H1 (cell line): ENCODE measurements around the gene LRP5. TPM values are rescaled to one million over a fixed set of nuclear protein-coding genes. Genes with fewer than 3 reads are reported as not detected.

Source experiments
- CTCF ChIA-PET: fragments of 300-600 bp; sonication (Branson Sonifier 250); formaldehyde crosslinking; loops from one replicate; lab custom pipeline; 2021; ENCODE audit not compliant: partially characterized antibody; lab: Charles Lee
- POLR2A ChIA-PET: fragments of 300-600 bp; sonication (Branson Sonifier 250); formaldehyde crosslinking; loops from one replicate; lab custom pipeline; 2021; ENCODE audit warnings: inconsistent platforms; ENCODE audit not compliant: partially characterized antibody; lab: Charles Lee
- DNase-seq, 2 experiments: peaks; one replicate each; pipeline versions ENCODE4 v3.0.0 to v3.0.0-alpha.2; 2010 to 2022; ENCODE audit warnings: low spot score in 2 of 2, low read depth in 1 of 2, mixed read lengths in 1 of 2
- FAIRE-seq: peaks from 2 replicates; lab custom pipeline; 2011; peaks lifted over from hg19 to GRCh38; lab: Jason Lieb, UNC
- H2AFZ ChIP-seq: 2 replicates; pipeline ENCODE4 v1.8.1; 2012; ENCODE audit warnings: low read length, inconsistent platforms
- H2AK5ac ChIP-seq: 2 replicates; pipeline ENCODE4 v1.6.1; 2013; ENCODE audit warnings: low read depth, low read length
- H2BK120ac ChIP-seq: replicated peaks from 2 replicates; pipeline ENCODE3; 2013; ENCODE audit warnings: low read depth, low read length, inconsistent platforms
- H2BK12ac ChIP-seq: 2 replicates; pipeline ENCODE4 v1.6.1; 2013; ENCODE audit warnings: low read depth, low read length
- H2BK15ac ChIP-seq: 2 replicates; pipeline ENCODE4 v1.6.1; 2013; ENCODE audit warnings: low read length
- H2BK20ac ChIP-seq: 2 replicates; pipeline ENCODE4 v1.6.1; 2013; ENCODE audit warnings: low read length
- H2BK5ac ChIP-seq: 2 replicates; pipeline ENCODE4 v1.6.1; 2013; ENCODE audit warnings: low read depth, low read length
- H3K14ac ChIP-seq: 2 replicates; pipeline ENCODE4 v1.6.1; 2013; ENCODE audit warnings: inconsistent platforms; ENCODE audit not compliant: insufficient read length
- H3K18ac ChIP-seq: 2 replicates; pipeline ENCODE4 v1.6.1; 2013; ENCODE audit warnings: low read length; ENCODE audit errors: extremely low read depth
- H3K23ac ChIP-seq: 2 replicates; pipeline ENCODE4 v1.6.1; 2013; ENCODE audit warnings: inconsistent platforms; ENCODE audit not compliant: insufficient read length
- H3K23me2 ChIP-seq: 2 replicates; pipeline ENCODE4 v1.6.1; 2013; ENCODE audit warnings: low read depth, low read length
- H3K27ac ChIP-seq: 2 replicates; pipeline ENCODE4 v1.6.1; 2011; ENCODE audit warnings: low read depth, low read length, inconsistent platforms
- H3K27me3 ChIP-seq, 4 experiments: replicated peaks in 1 of 4; 1 replicate in 1 of 4; 2 replicates in 3 of 4; pipeline versions ENCODE4 v1.6.1 to v1.8.1; 2011 to 2013; ENCODE audit warnings: low read length in 3 of 4, mild to moderate bottlenecking in 3 of 4, inconsistent platforms in 2 of 4, mixed read lengths in 2 of 4, moderate library complexity in 1 of 4; ENCODE audit not compliant: control insufficient read depth in 3 of 4, insufficient read depth in 3 of 4; ENCODE audit errors: extremely low read depth in 1 of 4
- H3K36me3 ChIP-seq, 4 experiments: 2 replicates each; pipeline versions ENCODE4 v1.6.1 to v1.8.1; 2011 to 2013; ENCODE audit warnings: mild to moderate bottlenecking in 4 of 4, low read length in 3 of 4, moderate library complexity in 2 of 4, control low read depth in 1 of 4, inconsistent platforms in 1 of 4; ENCODE audit not compliant: insufficient read depth in 4 of 4, control insufficient read depth in 2 of 4
- H3K4ac ChIP-seq: replicated peaks from 2 replicates; pipeline ENCODE3; 2013; ENCODE audit warnings: low read length, low read depth, mixed read lengths, inconsistent platforms; ENCODE audit not compliant: insufficient read length
- H3K4me1 ChIP-seq, 4 experiments: replicated peaks in 1 of 4; 1 replicate in 1 of 4; 2 replicates in 3 of 4; pipeline versions ENCODE4 v1.6.1 to v1.8.1; 2011 to 2013; ENCODE audit warnings: low read length in 3 of 4, inconsistent platforms in 2 of 4, mixed read lengths in 1 of 4; ENCODE audit not compliant: insufficient read depth in 4 of 4, control insufficient read depth in 3 of 4
- H3K4me2 ChIP-seq, 2 experiments: 2 replicates each; pipeline versions ENCODE4 v1.6.1 to v1.8.1; 2011 to 2013; ENCODE audit warnings: low read depth in 2 of 2, low read length in 2 of 2, control low read depth in 1 of 2, inconsistent platforms in 1 of 2, mild to moderate bottlenecking in 1 of 2; ENCODE audit not compliant: insufficient read depth in 1 of 2
- H3K4me3 ChIP-seq, 4 experiments: fragments of 200-600, 300-600 bp in 1 of 4; sonication (generic), shearing (Covaris generic), sonication (Bioruptor Twin) in 1 of 4; 2 replicates each; pipeline versions ENCODE4 v1.5.1 to v1.8.1; 2011 to 2016; ENCODE audit warnings: low read length in 4 of 4, low read depth in 3 of 4, control low read depth in 2 of 4, inconsistent platforms in 2 of 4, mild to moderate bottlenecking in 2 of 4, mixed read lengths in 1 of 4, moderate library complexity in 1 of 4; ENCODE audit not compliant: insufficient read depth in 2 of 4; ENCODE audit errors: extremely low read depth in 1 of 4
- H3K56ac ChIP-seq: replicated peaks from 2 replicates; pipeline ENCODE3; 2013; ENCODE audit warnings: low read depth, mild to moderate bottlenecking, mixed read lengths, low read length, inconsistent platforms; ENCODE audit not compliant: insufficient read length
- H3K79me1 ChIP-seq: 2 replicates; pipeline ENCODE4 v1.6.1; 2013; ENCODE audit warnings: low read depth, low read length, control low read depth
- H3K79me2 ChIP-seq, 2 experiments: 2 replicates each; pipeline versions ENCODE4 v1.6.1 to v1.8.1; 2012 to 2013; ENCODE audit warnings: low read length in 2 of 2, mild to moderate bottlenecking in 2 of 2, inconsistent platforms in 1 of 2; ENCODE audit not compliant: insufficient read depth in 2 of 2, control insufficient read depth in 1 of 2
- H3K9ac ChIP-seq, 4 experiments: replicated peaks in 1 of 4; 1 replicate in 1 of 4; 2 replicates in 3 of 4; pipeline versions ENCODE4 v1.6.1 to v1.8.1; 2011 to 2013; ENCODE audit warnings: low read depth in 3 of 4, low read length in 3 of 4, control low read depth in 2 of 4, mild to moderate bottlenecking in 2 of 4, moderate library complexity in 2 of 4, inconsistent platforms in 1 of 4; ENCODE audit errors: extremely low read depth in 1 of 4
- H3K9me3 ChIP-seq, 2 experiments: 2 replicates each; pipeline versions ENCODE4 v1.6.1 to v1.8.1; 2012 to 2013; ENCODE audit warnings: mild to moderate bottlenecking in 2 of 2, moderate library complexity in 2 of 2, control low read depth in 1 of 2, inconsistent platforms in 1 of 2, low read depth in 1 of 2, low read length in 1 of 2, mixed read lengths in 1 of 2; ENCODE audit not compliant: insufficient read depth in 2 of 2
- H4K20me1 ChIP-seq, 2 experiments: replicated peaks in 1 of 2; 2 replicates each; pipeline versions ENCODE3 to v1.8.1; 2011 to 2013; ENCODE audit warnings: inconsistent platforms in 2 of 2, low read length in 2 of 2, mild to moderate bottlenecking in 1 of 2; ENCODE audit not compliant: insufficient read depth in 2 of 2, control insufficient read depth in 1 of 2
- H4K5ac ChIP-seq: 2 replicates; pipeline ENCODE4 v1.6.1; 2013; ENCODE audit warnings: low read length, low read depth, mixed read lengths, inconsistent platforms; ENCODE audit not compliant: insufficient read length
- H4K8ac ChIP-seq: 2 replicates; pipeline ENCODE4 v1.8.0; 2013; ENCODE audit warnings: mild to moderate bottlenecking, moderate library complexity, low read length, inconsistent platforms; ENCODE audit not compliant: insufficient read depth; ENCODE audit errors: extremely low read depth
- H4K91ac ChIP-seq: replicated peaks from 2 replicates; pipeline ENCODE3; 2013; ENCODE audit warnings: low read length, mixed read lengths, inconsistent platforms; ENCODE audit not compliant: insufficient read length
- KDM4A ChIP-seq: IDR thresholded peaks from one replicate; pipeline ENCODE4 v1.7.1; 2012; ENCODE audit warnings: low read depth, mild to moderate bottlenecking, moderate library complexity, low read length, inconsistent platforms; ENCODE audit not compliant: severe bottlenecking
- MAFK ChIP-seq: IDR thresholded peaks from 2 replicates; pipeline ENCODE4 v1.6.1; 2012; ENCODE audit warnings: low read depth, mild to moderate bottlenecking, improper control_type of control experiment, low read length
- TAF1 ChIP-seq: IDR thresholded peaks from 2 replicates; pipeline ENCODE4 v1.6.1; 2011; ENCODE audit warnings: mild to moderate bottlenecking, low read depth, low read length
- WGBS, 2 experiments: shearing (Covaris generic) in 1 of 2; methylation state at CpG; one replicate each; pipeline versions ENCODE4 v1.1.6 to v1.1.7; 2013 to 2015; ENCODE audit warnings: low lambda C conversion rate in 2 of 2, mixed read lengths in 2 of 2, inconsistent platforms in 1 of 2, low coverage in 1 of 2, missing lambda C conversion rate in 1 of 2; ENCODE audit not compliant: insufficient replicate concordance in 2 of 2, insufficient coverage in 1 of 2, insufficient read length in 1 of 2; ENCODE audit errors: extremely low coverage in 1 of 2, missing lambda C conversion rate in 1 of 2; 5-methylcytosine and 5-hydroxymethylcytosine counted together
- polyA plus RNA-seq, 7 experiments: library from polyadenylated mRNA; depleted of rRNA in 3 of 7; stranded (reverse) in 5 of 7; unstranded in 2 of 7; fragments of >200 nt in 5 of 7; fragments of 200-250 nt in 2 of 7; gene quantifications; 1 replicate in 5 of 7; 2 replicates in 1 of 7; 4 replicates in 1 of 7; pipeline versions ENCODE4 v1.2.1 to v1.2.3, GENCODE V29; 2011 to 2013; ENCODE audit warnings: missing spikeins in 2 of 7, mixed read lengths in 2 of 7
- total RNA-seq: library from RNA; stranded (reverse); fragmentation: NEBNext Ultra II Directional; extraction: Animal tissue kit (Norgen Biotek cat#: 25700); gene quantifications from 2 replicates; pipeline ENCODE4 v1.2.1, GENCODE V29; 2021
- TF ChIP-seq, protein P1 (sequence below): IDR thresholded peaks from 2 replicates; pipeline ENCODE4 v1.6.1; 2012; ENCODE audit warnings: low read length, inconsistent platforms

Gene LRP5
- total and polyA plus RNA-seq, 2 of the 8 experiments (the other 6 are each of a cell fraction or from before 2014, with no cell fraction given), result 19.0 to 38.9 TPM

DNA sequence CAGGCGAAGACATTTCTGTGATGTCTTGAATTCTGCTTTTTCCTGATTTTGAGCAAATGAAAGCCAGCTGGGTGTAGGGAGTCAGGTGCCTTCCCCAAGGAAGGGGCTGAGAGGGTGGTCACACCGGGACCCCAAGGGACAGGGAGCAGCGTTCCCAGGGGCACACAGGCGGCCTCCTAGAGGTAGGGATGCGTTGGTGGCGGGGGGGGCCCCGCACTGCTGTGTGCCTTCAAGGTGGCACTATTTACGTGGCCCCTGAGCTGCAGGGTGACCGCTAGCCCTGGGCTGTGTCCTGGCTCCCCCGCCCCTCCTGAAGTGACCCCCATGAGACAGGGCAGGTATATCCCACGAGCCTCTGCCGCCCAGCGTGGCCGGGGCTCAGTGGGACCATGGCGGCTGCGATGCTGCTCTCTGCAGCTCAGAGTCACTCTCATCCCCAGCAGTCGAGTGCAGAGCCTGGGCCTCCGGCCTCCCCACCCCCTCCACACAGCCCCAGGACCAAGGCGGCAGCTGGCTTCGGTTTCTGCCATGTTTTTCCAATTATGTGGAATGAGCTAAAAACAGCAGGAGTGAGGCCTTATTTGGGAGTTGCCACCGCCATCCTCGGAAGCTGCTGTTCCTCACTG is 60.9 kb downstream of the LRP5 start:
- Histone ChIP-seq H4K91ac (no peak overlapping the region), H3K23ac (no peak overlapping the region), H3K9me3 (no peaks in the 10 kb centered on the region; a peak in 1 of 4 replicates)
- 79% methylated on average over 19 of the region's 22 CpGs; no CpG with 5 or more reads in 1 of the 2 experiments for WGBS, 2 experiments
- TF ChIP-seq, protein P1, sequence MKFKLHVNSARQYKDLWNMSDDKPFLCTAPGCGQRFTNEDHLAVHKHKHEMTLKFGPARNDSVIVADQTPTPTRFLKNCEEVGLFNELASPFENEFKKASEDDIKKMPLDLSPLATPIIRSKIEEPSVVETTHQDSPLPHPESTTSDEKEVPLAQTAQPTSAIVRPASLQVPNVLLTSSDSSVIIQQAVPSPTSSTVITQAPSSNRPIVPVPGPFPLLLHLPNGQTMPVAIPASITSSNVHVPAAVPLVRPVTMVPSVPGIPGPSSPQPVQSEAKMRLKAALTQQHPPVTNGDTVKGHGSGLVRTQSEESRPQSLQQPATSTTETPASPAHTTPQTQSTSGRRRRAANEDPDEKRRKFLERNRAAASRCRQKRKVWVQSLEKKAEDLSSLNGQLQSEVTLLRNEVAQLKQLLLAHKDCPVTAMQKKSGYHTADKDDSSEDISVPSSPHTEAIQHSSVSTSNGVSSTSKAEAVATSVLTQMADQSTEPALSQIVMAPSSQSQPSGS, result no peak
- TF ChIP-seq MAFK (no peak), TAF1 (no peak), KDM4A (no peak)
- TF ChIP-seq, all 59 proteins: peak for 0
- H3K4me1 ChIP-seq, result no peaks in the 10 kb centered on the region
- no peak overlapping the region for H3K4me3 ChIP-seq
- H4K8ac ChIP-seq, result peak overlapping the region; percentile 17
- H3K18ac ChIP-seq, result no peak overlapping the region
- FAIRE-seq, result no peak
- no peak overlapping the region for H3K27ac ChIP-seq
- 0 out of 8 replicates have a peak, but pooled peaks cover 0 to 4% (median under 1%) of the 10 kb centered on the region in 4 experiments for H3K36me3 ChIP-seq
- H2BK15ac ChIP-seq, result no peak overlapping the region
- no peak overlapping the region for H3K14ac ChIP-seq
- no peak overlapping the region for H3K4ac ChIP-seq
- no peak overlapping the region for H3K4me2 ChIP-seq
- no peak overlapping the region for H2BK20ac ChIP-seq
- H2AK5ac ChIP-seq, result no peak overlapping the region
- no peak overlapping the region for H2AFZ ChIP-seq
- H3K79me2 ChIP-seq, result no peaks in the 10 kb centered on the region
- H3K79me1 ChIP-seq, result no peaks in the 10 kb centered on the region; the same call in none of the 2 replicates
- H2BK12ac ChIP-seq, result no peak overlapping the region
- 0 out of 2 replicates have a peak overlapping the region, but pooled peaks have one; percentile 24 for H2BK5ac ChIP-seq
- no peak overlapping the region for H2BK120ac ChIP-seq
- DNase-seq, result no peak
- CTCF ChIA-PET, result interaction anchor here (1.0 to 1.7 kb wide), 9 partner anchors 9 to 395 kb away, joined by 3 to 6 read pairs (median 3); no protein-coding TSS in a partner anchor
- no peaks in the 10 kb centered on the region for H3K23me2 ChIP-seq
- POLR2A ChIA-PET, result interaction anchor here (0.9 to 1.7 kb wide), 3 partner anchors 10 to 30 kb away, joined by 3 to 5 read pairs (median 4); no protein-coding TSS in a partner anchor
- no peak overlapping the region for H4K5ac ChIP-seq
- H3K56ac ChIP-seq, result no peak overlapping the region
- H3K9ac ChIP-seq, result no peak overlapping the region; a peak in 1 of 7 replicates
- H4K20me1 ChIP-seq, result peaks cover 0 to 1% of the 10 kb centered on the region in 2 experiments
- H3K27me3 ChIP-seq, result no peaks in the 10 kb centered on the region
